ENCODE measurements around the gene GPR132. TPM values are rescaled to one million over a fixed set of nuclear protein-coding genes. Genes with fewer than 3 reads are reported as not detected.

GPR132 gene
- polyA plus RNA-seq, 1 donor (not counting 4 experiments of a cell fraction or from before 2014, with no cell fraction given), result not detected

DNA sequence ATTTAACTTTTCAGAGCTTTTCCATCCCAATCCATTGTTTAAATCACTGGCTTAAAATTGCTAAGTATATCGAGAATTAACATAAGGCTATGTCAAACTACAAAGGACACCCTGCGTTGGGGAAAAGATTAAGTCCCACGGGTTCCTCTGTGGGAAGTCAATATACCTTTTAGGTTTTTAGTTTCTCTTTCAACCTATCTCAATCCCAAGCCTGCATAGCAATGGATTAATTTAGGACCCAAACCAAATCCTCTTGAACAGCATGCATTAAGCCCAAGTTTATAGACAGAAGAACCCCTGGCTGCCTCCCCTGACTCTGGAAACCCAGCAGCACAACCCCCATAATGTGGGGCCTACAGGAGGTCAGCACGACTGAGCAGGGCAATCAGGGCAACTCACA is 50.6 kb downstream of the GPR132 start:
- peak overlapping the region; percentile 19 for H3K27ac ChIP-seq (ENCODE audit: control insufficient read depth, insufficient read depth, low read length)
- H3K4me2 ChIP-seq (ENCODE audit: control insufficient read depth, extremely low read depth, insufficient read depth, low read depth, low read length), result no peak overlapping the region
- no peak overlapping the region for H3K4me3 ChIP-seq (ENCODE audit: control insufficient read depth in 2 of 3, extremely low read depth in 1 of 3, insufficient read depth in 2 of 3, low read depth in 1 of 3, low read length in 3 of 3)
- no peak overlapping the region for H2AFZ ChIP-seq (ENCODE audit: control insufficient read depth, low read length)
- H3K9me3 ChIP-seq (ENCODE audit: control insufficient read depth, low read depth, low read length), result no peaks in the 10 kb centered on the region
- peaks cover 6% of the 10 kb centered on the region for H3K9me1 ChIP-seq (ENCODE audit: control insufficient read depth, extremely low read depth, insufficient read depth, low read length)
- no peak for FAIRE-seq
- H3K36me3 ChIP-seq (ENCODE audit: control insufficient read depth in 2 of 2, extremely low read depth in 1 of 2, insufficient read depth in 2 of 2, low read length in 2 of 2), result peaks cover 19 to 38% of the 10 kb centered on the region in 2 experiments
- TF ChIP-seq EZH2 (IDR thresholded peaks at IDR 0.05; ENCODE audit: low read length), result no peak
- TF ChIP-seq, protein P1, sequence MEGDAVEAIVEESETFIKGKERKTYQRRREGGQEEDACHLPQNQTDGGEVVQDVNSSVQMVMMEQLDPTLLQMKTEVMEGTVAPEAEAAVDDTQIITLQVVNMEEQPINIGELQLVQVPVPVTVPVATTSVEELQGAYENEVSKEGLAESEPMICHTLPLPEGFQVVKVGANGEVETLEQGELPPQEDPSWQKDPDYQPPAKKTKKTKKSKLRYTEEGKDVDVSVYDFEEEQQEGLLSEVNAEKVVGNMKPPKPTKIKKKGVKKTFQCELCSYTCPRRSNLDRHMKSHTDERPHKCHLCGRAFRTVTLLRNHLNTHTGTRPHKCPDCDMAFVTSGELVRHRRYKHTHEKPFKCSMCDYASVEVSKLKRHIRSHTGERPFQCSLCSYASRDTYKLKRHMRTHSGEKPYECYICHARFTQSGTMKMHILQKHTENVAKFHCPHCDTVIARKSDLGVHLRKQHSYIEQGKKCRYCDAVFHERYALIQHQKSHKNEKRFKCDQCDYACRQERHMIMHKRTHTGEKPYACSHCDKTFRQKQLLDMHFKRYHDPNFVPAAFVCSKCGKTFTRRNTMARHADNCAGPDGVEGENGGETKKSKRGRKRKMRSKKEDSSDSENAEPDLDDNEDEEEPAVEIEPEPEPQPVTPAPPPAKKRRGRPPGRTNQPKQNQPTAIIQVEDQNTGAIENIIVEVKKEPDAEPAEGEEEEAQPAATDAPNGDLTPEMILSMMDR (optimal IDR thresholded peaks at IDR 0.05 in 1 of 3, IDR thresholded peaks at IDR 0.05 in 1 of 3, conservative IDR thresholded peaks at IDR 0.05 in 1 of 3; ENCODE audit: extremely low read depth in 1 of 3, insufficient read depth in 2 of 3, low read length in 3 of 3), result no peak
- dilution Hi-C loops (cut with MboI; ENCODE audit: extremely low pct_ligation_motif_present, low sequenced_read_pairs), result no loop called here
- peaks cover 63% of the 10 kb centered on the region for H4K20me1 ChIP-seq (ENCODE audit: control insufficient read depth, extremely low read depth, insufficient read depth, low read length)
- H3K9ac ChIP-seq (ENCODE audit: control insufficient read depth, extremely low read depth, insufficient read depth, low read length), result no peak overlapping the region
- peaks cover 100% of the 10 kb centered on the region for H3K79me2 ChIP-seq (ENCODE audit: control insufficient read depth, insufficient read depth, low read length)
- H3K27me3 ChIP-seq (ENCODE audit: control insufficient read depth, extremely low read depth, insufficient read depth, low read length), result no peaks in the 10 kb centered on the region
- H3K4me1 ChIP-seq (ENCODE audit: control insufficient read depth, extremely low read depth, insufficient read depth, low read length), result peaks cover 62% of the 10 kb centered on the region
- DNase-seq (ENCODE audit: low read depth, low spot score), result no peak

DNA sequence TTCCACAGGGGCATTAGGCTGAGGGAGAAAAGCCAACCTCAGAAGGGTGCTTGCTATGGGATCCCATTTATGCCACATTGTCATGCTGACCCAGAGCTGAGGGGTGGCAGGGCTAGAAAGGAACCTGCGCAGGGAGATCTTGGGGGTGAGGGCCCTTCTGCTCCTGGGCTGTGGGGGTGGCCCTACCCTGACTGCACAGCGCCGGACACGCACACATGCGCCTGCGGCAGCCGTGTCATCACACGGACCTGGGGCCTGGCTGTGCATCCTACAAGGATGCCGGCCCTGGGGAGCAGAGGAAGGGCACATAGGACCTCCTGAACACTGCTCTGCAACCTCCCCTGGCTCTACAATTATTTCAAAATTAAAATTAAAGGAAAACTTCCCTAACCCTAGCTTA is 51.2 kb downstream of the GPR132 start:
- peaks cover 58% of the 10 kb centered on the region for H4K20me1 ChIP-seq (ENCODE audit: control insufficient read depth, extremely low read depth, insufficient read depth, low read length)
- H3K4me1 ChIP-seq (ENCODE audit: control insufficient read depth, extremely low read depth, insufficient read depth, low read length), result peaks cover 57% of the 10 kb centered on the region
- no peaks in the 10 kb centered on the region for H3K27me3 ChIP-seq (ENCODE audit: control insufficient read depth, extremely low read depth, insufficient read depth, low read length)
- no peak for FAIRE-seq
- peak overlapping the region; percentile 42 for H3K4me2 ChIP-seq (ENCODE audit: control insufficient read depth, extremely low read depth, insufficient read depth, low read depth, low read length)
- TF ChIP-seq EZH2 (IDR thresholded peaks at IDR 0.05; ENCODE audit: low read length), result no peak
- TF ChIP-seq, protein P1 (optimal IDR thresholded peaks at IDR 0.05 in 1 of 3, IDR thresholded peaks at IDR 0.05 in 1 of 3, conservative IDR thresholded peaks at IDR 0.05 in 1 of 3; ENCODE audit: extremely low read depth in 1 of 3, insufficient read depth in 2 of 3, low read length in 3 of 3), result no peak
- H3K4me3 ChIP-seq (ENCODE audit: control insufficient read depth in 2 of 3, extremely low read depth in 1 of 3, insufficient read depth in 2 of 3, low read depth in 1 of 3, low read length in 3 of 3), result no peak overlapping the region
- no peak for DNase-seq (ENCODE audit: low read depth, low spot score)
- peaks cover 99% of the 10 kb centered on the region for H3K79me2 ChIP-seq (ENCODE audit: control insufficient read depth, insufficient read depth, low read length)
- H3K9me3 ChIP-seq (ENCODE audit: control insufficient read depth, low read depth, low read length), result no peaks in the 10 kb centered on the region
- peaks cover 21 to 33% of the 10 kb centered on the region in 2 experiments for H3K36me3 ChIP-seq (ENCODE audit: control insufficient read depth in 2 of 2, extremely low read depth in 1 of 2, insufficient read depth in 2 of 2, low read length in 2 of 2)
- H3K27ac ChIP-seq (ENCODE audit: control insufficient read depth, insufficient read depth, low read length), result no peak overlapping the region
- no peak overlapping the region for H3K9ac ChIP-seq (ENCODE audit: control insufficient read depth, extremely low read depth, insufficient read depth, low read length)
- no peak overlapping the region for H2AFZ ChIP-seq (ENCODE audit: control insufficient read depth, low read length)
- dilution Hi-C loops (cut with MboI; ENCODE audit: extremely low pct_ligation_motif_present, low sequenced_read_pairs), result no loop called here
- H3K9me1 ChIP-seq (ENCODE audit: control insufficient read depth, extremely low read depth, insufficient read depth, low read length), result peaks cover 6% of the 10 kb centered on the region
